Parathyroid adenoma (tissue), 2 donors: Measurements from ENCODE around the gene RAD50.

Source experiments
- H2AFZ ChIP-seq: fragments of 300-600 bp; sonication (generic); one replicate; pipeline ENCODE4 v1.7.0; 2017; ENCODE audit warnings: antibody characterized with exemption, mild to moderate bottlenecking
- H3K27ac ChIP-seq: fragments of 300-600 bp; sonication (generic); one replicate; pipeline ENCODE4 v1.7.0; 2017
- H3K27me3 ChIP-seq: fragments of 300-600 bp; sonication (generic); one replicate; pipeline ENCODE4 v1.7.0; 2017; ENCODE audit warnings: low read length; ENCODE audit not compliant: control insufficient read depth, insufficient read depth
- H3K36me3 ChIP-seq: fragments of 300-600 bp; sonication (generic); one replicate; pipeline ENCODE4 v1.7.0; 2017; ENCODE audit warnings: low read length; ENCODE audit not compliant: control insufficient read depth, insufficient read depth
- H3K4me1 ChIP-seq: fragments of 300-600 bp; sonication (generic); one replicate; pipeline ENCODE4 v1.7.0; 2017; ENCODE audit warnings: control low read depth
- H3K4me2 ChIP-seq: fragments of 300-600 bp; sonication (generic); one replicate; pipeline ENCODE4 v1.7.0; 2017; ENCODE audit warnings: low read length
- H3K4me3 ChIP-seq: fragments of 300-600 bp; sonication (generic); one replicate; pipeline ENCODE4 v1.7.0; 2017; ENCODE audit warnings: low read depth, low read length
- H3K79me2 ChIP-seq: fragments of 300-600 bp; sonication (generic); one replicate; pipeline ENCODE4 v1.7.0; 2017; ENCODE audit warnings: control low read depth
- H3K9ac ChIP-seq: fragments of 300-600 bp; sonication (generic); one replicate; pipeline ENCODE4 v1.7.0; 2017; ENCODE audit warnings: mild to moderate bottlenecking
- H3K9me3 ChIP-seq: fragments of 300-600 bp; sonication (generic); one replicate; pipeline ENCODE4 v1.7.0; 2017; ENCODE audit warnings: low read length; ENCODE audit not compliant: control insufficient read depth
- CTCF ChIP-seq: fragments of 300-600 bp; sonication (generic); IDR thresholded peaks from one replicate; pipeline ENCODE4 v1.7.0; 2017; ENCODE audit warnings: antibody characterized with exemption, mild to moderate bottlenecking
- donor health status: primary hyperparathyroidism.

The RAD50 gene

GRCh38 chr5:132530946-132531345, 25.8 kb upstream of the RAD50 start:
- Histone ChIP-seq H3K9ac (no peak overlapping the region), H3K36me3 (no peaks in the 10 kb centered on the region), H3K27me3 (no peaks in the 10 kb centered on the region), H2AFZ (no peak overlapping the region), H3K4me2 (no peak overlapping the region), H3K4me1 (no peaks in the 10 kb centered on the region), H3K27ac (no peak overlapping the region), H3K4me3 (no peak overlapping the region), H3K79me2 (no peaks in the 10 kb centered on the region), H3K9me3 (no peaks in the 10 kb centered on the region)
- no peak for TF ChIP-seq CTCF

GRCh38 chr5:132539716-132540115, 17.1 kb upstream of the RAD50 start:
- Histone ChIP-seq H2AFZ (no peak overlapping the region), H3K9ac (no peak overlapping the region), H3K4me1 (no peaks in the 10 kb centered on the region), H3K4me2 (no peak overlapping the region), H3K9me3 (no peaks in the 10 kb centered on the region), H3K36me3 (no peaks in the 10 kb centered on the region), H3K27ac (no peak overlapping the region), H3K79me2 (no peaks in the 10 kb centered on the region), H3K4me3 (no peak overlapping the region), H3K27me3 (no peaks in the 10 kb centered on the region)
- no peak for TF ChIP-seq CTCF

GRCh38 chr5:132540149-132540548, 16.6 kb upstream of the RAD50 start:
- Histone ChIP-seq H3K4me1 (no peaks in the 10 kb centered on the region), H3K9me3 (no peaks in the 10 kb centered on the region), H3K79me2 (no peaks in the 10 kb centered on the region), H3K36me3 (no peaks in the 10 kb centered on the region), H3K9ac (no peak overlapping the region), H3K27me3 (no peaks in the 10 kb centered on the region), H2AFZ (no peak overlapping the region), H3K4me3 (no peak overlapping the region), H3K4me2 (no peak overlapping the region), H3K27ac (no peak overlapping the region)
- no peak for TF ChIP-seq CTCF

GRCh38 chr5:132540764-132541163, 16.0 kb upstream of the RAD50 start:
- Histone ChIP-seq H2AFZ (no peak overlapping the region), H3K36me3 (no peaks in the 10 kb centered on the region), H3K4me2 (no peak overlapping the region), H3K27me3 (no peaks in the 10 kb centered on the region), H3K27ac (no peak overlapping the region), H3K79me2 (no peaks in the 10 kb centered on the region), H3K4me1 (no peaks in the 10 kb centered on the region), H3K4me3 (no peak overlapping the region), H3K9ac (no peak overlapping the region), H3K9me3 (no peaks in the 10 kb centered on the region)
- no peak for TF ChIP-seq CTCF

- no peak for TF ChIP-seq CTCF
- H2AFZ ChIP-seq: no peak within 1 kb of the TSS
- H3K36me3 ChIP-seq: no peaks in the 10 kb centered on the region
- no peak within 1 kb of the TSS for H3K4me2 ChIP-seq
- no peaks in the 10 kb centered on the region for H3K4me1 ChIP-seq
- no peaks in the 10 kb centered on the region for H3K79me2 ChIP-seq
- H3K4me3 ChIP-seq: no peak within 1 kb of the TSS
- no peaks in the 10 kb centered on the region for H3K9me3 ChIP-seq
- no peak within 1 kb of the TSS for H3K27ac ChIP-seq
- H3K9ac ChIP-seq: no peak within 1 kb of the TSS
- H3K27me3 ChIP-seq: no peaks in the 10 kb centered on the region
Measured at GRCh38 chr5:132543472-132544201, 13.1 kb upstream of the RAD50 start, which contains the start of gene IL5. Gene IL5 (minus strand): TSS chr5:132543522. CDS start chr5:132543478, 44 bp downstream.
